ENCODE data around the gene CD151. TPM values are rescaled to one million over a fixed set of nuclear protein-coding genes. Genes with fewer than 3 reads are reported as not detected.

CD151 gene
- polyA plus RNA-seq, 1 of the 3 experiments (the other 2 are of a cell fraction): 922 TPM

GRCh38 chr11:819129-819931, 13.4 kb upstream of the CD151 start:
- Histone ChIP-seq H3K4me1 (ENCODE audit: control insufficient read depth in 1 of 2, insufficient read depth in 2 of 2, low read depth in 1 of 2, low read length in 1 of 2) (peaks cover 14 to 26% of the 10 kb centered on the region in 2 experiments; a peak in 3 of 4 replicates), H2AFZ (ENCODE audit: low read depth) (peak overlapping the region; percentile 82; the same call in 1 of the 2 replicates), H3K4me2 (peak overlapping the region; percentile 98), H3K79me2 (ENCODE audit: insufficient read depth) (peaks cover 26% of the 10 kb centered on the region), H3F3A (replicated peaks; ENCODE audit: insufficient read depth) (peaks cover 16% of the 10 kb centered on the region), H3K36me3 (replicated peaks in 1 of 2; ENCODE audit: control insufficient read depth in 1 of 2, insufficient read depth in 2 of 2, low read length in 1 of 2) (peaks cover 3 to 8% of the 10 kb centered on the region in 2 experiments), H3K9me2 (no peaks in the 10 kb centered on the region), H3K27me3 (ENCODE audit: insufficient read depth) (no peaks in the 10 kb centered on the region), H3K27ac (ENCODE audit: low read depth in 2 of 2, low read length in 1 of 2) (peak overlapping the region; percentile 73 to 75), H4K20me1 (ENCODE audit: insufficient read depth) (peaks cover 28% of the 10 kb centered on the region), H3K4me3 (ENCODE audit: low read depth in 2 of 2, low read length in 1 of 2) (peak overlapping the region; percentile 71 to 79), H3K9ac (peak overlapping the region; percentile 83), H3K9me3 (no peaks in the 10 kb centered on the region)
- ChIA-PET CTCF (interaction anchor here (0.8 to 1.7 kb wide), 10 partner anchors 9 to 124 kb away, joined by 3 to 9 read pairs (median 4); partner anchors contain the start of genes CD151, CRACR2B, DEAF1 and RPLP2), POLR2A (interaction anchor here (0.7 to 2.7 kb wide), 15 partner anchors 9 to 124 kb away, joined by 3 to 34 read pairs (median 6); partner anchors contain the start of genes CD151, CEND1, CRACR2B and DEAF1)
- DNase-seq: peak; percentile 98
- WGBS (ENCODE audit: low lambda C conversion rate): 2% methylated on average over 19 of the region's 96 CpGs
- TF ChIP-seq MEF2A (IDR thresholded peaks at IDR 0.05; ENCODE audit: borderline replicate concordance, low read depth) (no peak), CTCF (IDR thresholded peaks at IDR 0.05) (0 out of 2 replicates have a peak, but pooled peaks have one; percentile 8), EP300 (IDR thresholded peaks at IDR 0.05; ENCODE audit: borderline replicate concordance in 1 of 2, low read depth in 1 of 2, low read length in 1 of 2) (no peak), IRF3 (IDR thresholded peaks at IDR 0.05; ENCODE audit: low read depth, low read length) (no peak), USF1 (IDR thresholded peaks at IDR 0.05; ENCODE audit: borderline replicate concordance, low read depth) (no peak), MXI1 (IDR thresholded peaks at IDR 0.05; ENCODE audit: low read depth, low read length) (peak; percentile 71), REST (IDR thresholded peaks at IDR 0.05; ENCODE audit: low read depth, low read length) (no peak), RXRA (IDR thresholded peaks at IDR 0.05; ENCODE audit: borderline replicate concordance, low read depth) (no peak), ZBTB33 (IDR thresholded peaks at IDR 0.05; ENCODE audit: borderline replicate concordance, low read depth) (peak; percentile 54; the same call in 1 of the 2 replicates), TEAD4 (IDR thresholded peaks at IDR 0.05; ENCODE audit: borderline replicate concordance, insufficient read depth) (no peak), TAF1 (IDR thresholded peaks at IDR 0.05; ENCODE audit: borderline replicate concordance, low read depth, low read length) (peak; percentile 76; the same call in 1 of the 2 replicates), JUND (IDR thresholded peaks at IDR 0.05) (no peak), PBX3 (IDR thresholded peaks at IDR 0.05) (no peak; the same call in 1 of the 2 replicates), ELF1 (IDR thresholded peaks at IDR 0.05) (no peak), FOXJ3 (CRISPR knock-in tag; IDR thresholded peaks at IDR 0.05) (no peak), SIN3A (IDR thresholded peaks at IDR 0.05; ENCODE audit: borderline replicate concordance, low read depth, low read length) (peak; percentile 59; the same call in 1 of the 2 replicates), FOSL2 (IDR thresholded peaks at IDR 0.05; ENCODE audit: borderline replicate concordance, low read depth) (no peak), POLR2AphosphoS5 (IDR thresholded peaks at IDR 0.05; ENCODE audit: low read depth, low read length) (peak; percentile 96), RCOR1 (IDR thresholded peaks at IDR 0.05; ENCODE audit: low read length) (no peak)

Measured in SK-N-SH (cell line).